ENCODE data around the gene FAM216A.

DNA sequence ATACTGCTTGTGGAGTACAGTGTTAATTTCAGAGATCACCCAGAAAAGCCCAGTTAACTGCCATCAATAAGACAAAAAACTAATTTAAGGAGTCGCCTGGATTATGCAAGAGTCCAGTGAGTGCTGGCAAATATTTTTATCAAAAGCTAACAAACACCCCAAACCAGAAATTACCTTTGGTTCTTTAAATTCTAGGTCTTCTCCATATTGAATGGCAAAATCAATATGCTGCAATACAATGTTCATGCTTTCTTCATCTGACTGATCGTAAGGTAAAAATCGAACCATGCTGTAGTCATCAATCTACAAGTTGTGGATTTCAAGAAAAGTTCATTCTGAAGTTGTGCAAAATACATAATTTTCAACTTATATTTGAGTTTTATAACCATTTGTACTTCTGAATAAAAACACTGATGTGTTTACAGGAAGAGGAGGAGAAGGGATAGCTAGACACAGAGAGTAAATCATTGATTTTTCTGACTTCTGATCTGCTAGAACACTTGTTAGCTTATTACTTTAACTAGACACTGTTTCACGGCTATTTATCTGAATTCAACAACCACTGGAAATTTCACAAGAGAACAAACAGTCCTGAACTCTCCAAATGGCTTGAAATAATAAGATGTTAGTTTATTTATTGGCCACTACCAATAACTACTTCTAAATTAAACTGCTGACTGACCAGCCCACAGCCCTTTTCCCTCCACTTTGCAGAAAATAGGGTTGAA lies 14.9 kb upstream of the FAM216A start:
- TF ChIP-seq, protein P1, sequence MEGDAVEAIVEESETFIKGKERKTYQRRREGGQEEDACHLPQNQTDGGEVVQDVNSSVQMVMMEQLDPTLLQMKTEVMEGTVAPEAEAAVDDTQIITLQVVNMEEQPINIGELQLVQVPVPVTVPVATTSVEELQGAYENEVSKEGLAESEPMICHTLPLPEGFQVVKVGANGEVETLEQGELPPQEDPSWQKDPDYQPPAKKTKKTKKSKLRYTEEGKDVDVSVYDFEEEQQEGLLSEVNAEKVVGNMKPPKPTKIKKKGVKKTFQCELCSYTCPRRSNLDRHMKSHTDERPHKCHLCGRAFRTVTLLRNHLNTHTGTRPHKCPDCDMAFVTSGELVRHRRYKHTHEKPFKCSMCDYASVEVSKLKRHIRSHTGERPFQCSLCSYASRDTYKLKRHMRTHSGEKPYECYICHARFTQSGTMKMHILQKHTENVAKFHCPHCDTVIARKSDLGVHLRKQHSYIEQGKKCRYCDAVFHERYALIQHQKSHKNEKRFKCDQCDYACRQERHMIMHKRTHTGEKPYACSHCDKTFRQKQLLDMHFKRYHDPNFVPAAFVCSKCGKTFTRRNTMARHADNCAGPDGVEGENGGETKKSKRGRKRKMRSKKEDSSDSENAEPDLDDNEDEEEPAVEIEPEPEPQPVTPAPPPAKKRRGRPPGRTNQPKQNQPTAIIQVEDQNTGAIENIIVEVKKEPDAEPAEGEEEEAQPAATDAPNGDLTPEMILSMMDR (IDR thresholded peaks at IDR 0.05; ENCODE audit: insufficient read depth, low read depth, low read length): no peak
- no peak for TF ChIP-seq EZH2 (IDR thresholded peaks at IDR 0.05; ENCODE audit: insufficient read depth, low read length)
